ENCODE results near the gene PSMF1. TPM values are rescaled to one million over a fixed set of nuclear protein-coding genes. Genes with fewer than 3 reads are reported as not detected.

PSMF1 gene
- total RNA-seq, 1 experiment from 2014 or later: 90.8 TPM

- H3K18ac ChIP-seq (ENCODE audit: insufficient read length, low read depth, low read length): no peak overlapping the region
- H3K56ac ChIP-seq (ENCODE audit: insufficient read length, low read depth, low read length): no peak overlapping the region
- H3K4me1 Mint-ChIP-seq: no peaks in the 10 kb centered on the region
- no peaks in the 10 kb centered on the region for H3K23me2 ChIP-seq (ENCODE audit: insufficient read length, low read depth, low read length, poor library complexity, severe bottlenecking)
- H2BK12ac ChIP-seq (ENCODE audit: insufficient read length, low read depth, low read length): no peak overlapping the region
- no peak overlapping the region for H2BK120ac ChIP-seq (ENCODE audit: low read depth, low read length, poor library complexity, severe bottlenecking)
- H3K79me1 ChIP-seq (ENCODE audit: insufficient read depth, low read depth, low read length, poor library complexity, severe bottlenecking): no peaks in the 10 kb centered on the region
- H2AFZ ChIP-seq (ENCODE audit: low read length): no peak overlapping the region
- H4K20me1 ChIP-seq (ENCODE audit: control insufficient read depth, insufficient read depth, insufficient read length): no peaks in the 10 kb centered on the region
- no peaks in the 10 kb centered on the region for H3K4me1 ChIP-seq (ENCODE audit: insufficient read depth, low read length)
- H3K27me3 Mint-ChIP-seq (ENCODE audit: low read depth): peaks cover 17% of the 10 kb centered on the region
- peaks cover 0 to 2% (median 0%) of the 10 kb centered on the region in 3 experiments; a peak in 1 of 7 replicates for H3K36me3 Mint-ChIP-seq (ENCODE audit: insufficient read depth in 1 of 3, low read depth in 3 of 3)
- H2BK20ac ChIP-seq (ENCODE audit: low read depth, low read length, poor library complexity, severe bottlenecking): no peak overlapping the region
- no peak overlapping the region for H3K4ac ChIP-seq (ENCODE audit: low read depth, low read length)
- H2AK5ac ChIP-seq (ENCODE audit: insufficient read length, low read length): no peak overlapping the region
- DNase-seq: no peak
- no peak overlapping the region for H4K8ac ChIP-seq (replicated peaks; ENCODE audit: insufficient read length, low read depth, low read length)
- H3T11ph ChIP-seq (ENCODE audit: low read length): no peak overlapping the region
- TF ChIP-seq CTCF (conservative IDR thresholded peaks at IDR 0.05): no peak
- H3K14ac ChIP-seq (ENCODE audit: insufficient read depth, low read length): no peak overlapping the region
- no peak overlapping the region for H3K27ac ChIP-seq (ENCODE audit: insufficient read length, low read depth, low read length)
- no peak overlapping the region for H3K4me3 Mint-ChIP-seq
- no peak overlapping the region for H3K9ac ChIP-seq (ENCODE audit: extremely low read depth, insufficient read length, low read length)
- no peak overlapping the region for H2BK15ac ChIP-seq (ENCODE audit: low read depth, low read length)
- no peaks in the 10 kb centered on the region for H3K79me2 ChIP-seq (ENCODE audit: insufficient read depth, low read length)
- H4K5ac ChIP-seq (ENCODE audit: insufficient read length, low read depth, low read length): no peak overlapping the region
- H2BK5ac ChIP-seq (ENCODE audit: insufficient read length, low read length): no peak overlapping the region
- H3K4me2 ChIP-seq (ENCODE audit: insufficient read depth, insufficient read length, low read length): no peak overlapping the region
- no peak overlapping the region for H4K91ac ChIP-seq (ENCODE audit: insufficient read length, low read depth, low read length)
- no peaks in the 10 kb centered on the region for H3K27me3 ChIP-seq (ENCODE audit: insufficient read depth, low read length)
- peaks cover 15 to 21% of the 10 kb centered on the region in 2 experiments; a peak in 4 of 5 replicates for H3K9me3 Mint-ChIP-seq
- H3K23ac ChIP-seq (ENCODE audit: insufficient read length, low read depth, low read length): no peak overlapping the region
- H3K27ac Mint-ChIP-seq: no peak overlapping the region
- H3K9me3 ChIP-seq (ENCODE audit: control insufficient read depth, low read depth, low read length): no peaks in the 10 kb centered on the region
Observed at GRCh38 chr20:1102016-1102415, 16.4 kb upstream of the PSMF1 start.
